Activated T-cell treated with anti-CD3 and anti-CD28 coated beads, Interleukin-2, amount 50 U/mL, for 4 hours (primary cell): ENCODE measurements around the gene RGSL1. TPM values are rescaled to one million over a fixed set of nuclear protein-coding genes. Genes with fewer than 3 reads are reported as not detected.

Experiments
- ATAC-seq, 2 donors: fragments of 200-7000 bp; cut with Tn5 transposase; one replicate each; pipeline ENCODE4 v1.10.0; 2021
- DNase-seq: peaks from one replicate; pipeline ENCODE4 v3.0.0-alpha.2; 2020
- H3K27me3 Mint-ChIP-seq: one replicate; pipeline ENCODE4 v1.8.0; 2021; ENCODE audit warnings: low read depth, mixed read lengths
- H3K36me3 Mint-ChIP-seq: one replicate; pipeline ENCODE4 v1.8.0; 2022; ENCODE audit warnings: mixed read lengths; ENCODE audit not compliant: insufficient read depth
- H3K4me1 Mint-ChIP-seq: one replicate; pipeline ENCODE4 v1.8.0; 2021; ENCODE audit warnings: low read depth, mixed read lengths
- H3K4me3 Mint-ChIP-seq: one replicate; pipeline ENCODE4 v1.8.0; 2021; ENCODE audit warnings: mild to moderate bottlenecking, moderate library complexity, mixed read lengths
- H3K9me3 Mint-ChIP-seq: one replicate; pipeline ENCODE4 v1.8.0; 2021; ENCODE audit warnings: mixed read lengths
- total RNA-seq, 3 donors: library from RNA; stranded (reverse); gene quantifications; one replicate each; pipeline ENCODE4 v1.2.1, GENCODE V29; 2021

The RGSL1 gene
- total RNA-seq, 3 donors from 2014 or later = not detected

- H3K36me3 Mint-ChIP-seq = peaks cover 41% of the 10 kb centered on the region
These were observed 124.2 kb downstream of the RGSL1 start for GRCh38 chr1:182574156-182574555.

GRCh38 chr1:182575540-182576149, 125.7 kb downstream of the RGSL1 start:
- ATAC-seq (no peak), DNase-seq (no peak)
- peaks cover 53% of the 10 kb centered on the region for H3K36me3 Mint-ChIP-seq
- peaks cover 15% of the 10 kb centered on the region for H3K4me1 Mint-ChIP-seq
- no peaks in the 10 kb centered on the region for H3K9me3 Mint-ChIP-seq
- no peaks in the 10 kb centered on the region for H3K27me3 Mint-ChIP-seq
- H3K4me3 Mint-ChIP-seq = no peak overlapping the region

More at GRCh38 chr1:182574156-182574555, 124.2 kb downstream of the RGSL1 start:
- Mint-ChIP-seq H3K4me3 (no peak overlapping the region), H3K9me3 (no peaks in the 10 kb centered on the region), H3K27me3 (no peaks in the 10 kb centered on the region), H3K4me1 (peaks cover 7% of the 10 kb centered on the region)
- DNase-seq (no peak), ATAC-seq (no peak)

DNA sequence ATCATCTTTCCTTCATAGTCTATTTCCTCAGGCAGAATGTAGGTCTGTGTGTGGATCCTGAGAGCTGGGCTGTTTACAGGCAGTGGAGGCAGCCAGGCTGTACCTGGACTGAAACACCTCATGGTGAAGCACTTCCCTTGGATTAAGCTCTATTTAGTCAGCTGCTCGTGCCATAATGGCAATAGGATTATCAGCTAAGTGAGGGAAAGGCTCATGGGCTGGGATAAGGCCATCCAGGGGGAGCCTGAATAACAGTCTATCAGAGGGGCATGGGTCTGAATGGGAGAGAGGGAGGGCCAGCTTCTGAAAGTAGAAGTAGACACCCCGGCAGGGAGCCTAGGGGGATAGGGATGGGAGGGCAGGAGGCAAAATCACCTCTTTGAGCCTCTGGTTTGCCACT, 130.8 kb downstream of the RGSL1 start:
- Mint-ChIP-seq H3K4me1 (peaks cover 54% of the 10 kb centered on the region), H3K27me3 (no peaks in the 10 kb centered on the region), H3K36me3 (peaks cover 51% of the 10 kb centered on the region), H3K4me3 (no peak overlapping the region), H3K9me3 (no peaks in the 10 kb centered on the region)
- no peak for DNase-seq
- no peak for ATAC-seq

- no peaks in the 10 kb centered on the region for H3K27me3 Mint-ChIP-seq
- peaks cover 40% of the 10 kb centered on the region for H3K36me3 Mint-ChIP-seq
- peak overlapping the region; percentile 29 for H3K4me3 Mint-ChIP-seq
- ATAC-seq = no peak
- no peak for DNase-seq
- peaks cover 78% of the 10 kb centered on the region for H3K4me1 Mint-ChIP-seq
- no peaks in the 10 kb centered on the region for H3K9me3 Mint-ChIP-seq
These were observed 134.8 kb downstream of the RGSL1 start for GRCh38 chr1:182584746-182585145.

GRCh38 chr1:182586380-182586779, 136.4 kb downstream of the RGSL1 start:
- peaks cover 26% of the 10 kb centered on the region for H3K36me3 Mint-ChIP-seq

GRCh38 chr1:182587093-182587492, 137.1 kb downstream of the RGSL1 start:
- H3K4me1 Mint-ChIP-seq = peaks cover 74% of the 10 kb centered on the region
- H3K9me3 Mint-ChIP-seq = no peaks in the 10 kb centered on the region
- peaks cover 23% of the 10 kb centered on the region for H3K36me3 Mint-ChIP-seq
- no peak overlapping the region for H3K4me3 Mint-ChIP-seq
- H3K27me3 Mint-ChIP-seq = no peaks in the 10 kb centered on the region
- ATAC-seq (no peak), DNase-seq (no peak)

More at GRCh38 chr1:182586380-182586779, 136.4 kb downstream of the RGSL1 start:
- no peak for DNase-seq
- no peak for ATAC-seq
- no peak overlapping the region for H3K4me3 Mint-ChIP-seq
- H3K9me3 Mint-ChIP-seq = no peaks in the 10 kb centered on the region
- peaks cover 75% of the 10 kb centered on the region for H3K4me1 Mint-ChIP-seq
- no peaks in the 10 kb centered on the region for H3K27me3 Mint-ChIP-seq

- peaks cover 16% of the 10 kb centered on the region for H3K36me3 Mint-ChIP-seq
- ATAC-seq = peak in 1 of 2 donors; percentile 20
- H3K4me3 Mint-ChIP-seq = peak overlapping the region; percentile 99
- peaks cover 66% of the 10 kb centered on the region for H3K4me1 Mint-ChIP-seq
- DNase-seq = no peak
- H3K27me3 Mint-ChIP-seq = no peaks in the 10 kb centered on the region
- H3K9me3 Mint-ChIP-seq = no peaks in the 10 kb centered on the region
These were observed 137.9 kb downstream of the RGSL1 start for GRCh38 chr1:182587666-182588499.

GRCh38 chr1:182588500-182589396, 138.8 kb downstream of the RGSL1 start, which contains the start of gene RNASEL:
Gene RNASEL, minus strand, starts transcription at chr1:182589256. Its CDS starts 2,450 bp downstream, at chr1:182586806.
- DNase-seq = peak; percentile 47
- H3K36me3 Mint-ChIP-seq = peaks cover 11% of the 10 kb centered on the region
- ATAC-seq = peak; percentile 90 to 92
- H3K4me3 Mint-ChIP-seq = peak within 1 kb of the TSS; percentile 99
- no peaks in the 10 kb centered on the region for H3K9me3 Mint-ChIP-seq
- H3K27me3 Mint-ChIP-seq = peaks cover 2% of the 10 kb centered on the region
- peaks cover 57% of the 10 kb centered on the region for H3K4me1 Mint-ChIP-seq

GRCh38 chr1:182589520-182589919, 139.6 kb downstream of the RGSL1 start:
- H3K36me3 Mint-ChIP-seq = peaks cover 11% of the 10 kb centered on the region
- no peak for ATAC-seq
- peak overlapping the region; percentile 99 for H3K4me3 Mint-ChIP-seq
- DNase-seq = no peak
- no peaks in the 10 kb centered on the region for H3K9me3 Mint-ChIP-seq
- H3K27me3 Mint-ChIP-seq = peaks cover 2% of the 10 kb centered on the region
- peaks cover 49% of the 10 kb centered on the region for H3K4me1 Mint-ChIP-seq

DNA sequence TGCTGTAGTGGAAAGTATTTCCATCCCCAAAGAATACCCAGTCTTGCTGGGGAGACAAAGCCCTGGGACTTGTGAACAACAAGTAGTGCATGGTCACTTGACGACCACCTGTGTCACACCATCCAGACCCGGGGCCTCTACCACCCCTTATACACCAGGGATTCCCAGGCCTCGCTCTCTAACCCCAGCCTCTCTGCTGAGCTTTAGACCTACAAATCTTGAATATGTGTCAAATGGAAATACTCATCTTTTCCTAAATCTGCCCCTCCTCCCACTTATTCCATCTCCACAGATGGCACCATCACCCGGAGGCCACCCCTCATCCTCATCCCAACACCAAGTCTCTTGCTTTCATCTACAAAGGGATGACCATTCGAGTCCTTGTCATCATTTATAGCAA, 140.0 kb downstream of the RGSL1 start:
- Mint-ChIP-seq H3K4me3 (peak overlapping the region; percentile 99), H3K36me3 (peaks cover 10% of the 10 kb centered on the region), H3K27me3 (peaks cover 2% of the 10 kb centered on the region), H3K9me3 (no peaks in the 10 kb centered on the region), H3K4me1 (peaks cover 45% of the 10 kb centered on the region)
- ATAC-seq = no peak
- no peak for DNase-seq

DNA sequence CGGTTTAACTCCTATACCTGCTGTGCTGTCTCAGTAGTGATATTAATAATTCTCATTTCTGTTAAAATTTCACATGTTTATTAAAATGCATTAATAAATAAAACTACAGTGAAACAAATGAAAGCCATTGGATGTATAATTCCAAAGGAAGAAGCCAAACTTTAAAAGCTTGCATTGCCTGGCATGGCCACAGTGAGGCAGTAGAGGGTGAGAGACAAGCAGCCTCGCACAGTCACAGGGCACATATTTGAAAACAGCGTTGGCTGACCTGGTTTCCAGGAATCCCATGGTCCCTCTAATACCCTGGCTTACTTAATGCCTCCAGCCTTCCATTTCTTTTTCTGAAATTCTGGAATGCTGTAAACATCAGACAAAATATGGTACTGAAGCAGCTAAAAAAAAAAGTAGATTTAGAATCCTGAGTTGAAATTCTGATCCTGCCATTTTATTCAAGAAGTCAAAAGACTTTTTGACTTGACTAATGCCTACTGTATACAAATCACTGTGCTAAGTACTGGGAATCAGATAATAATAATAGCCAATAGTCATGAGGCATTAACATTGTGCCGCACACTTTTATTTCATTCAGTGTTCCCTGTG, 145.8 kb downstream of the RGSL1 start:
- DNase-seq (peak; percentile 68), ATAC-seq (peak; percentile 63 to 80)
- H3K4me1 Mint-ChIP-seq = peaks cover 10% of the 10 kb centered on the region
- peaks cover 8% of the 10 kb centered on the region for H3K36me3 Mint-ChIP-seq
- no peaks in the 10 kb centered on the region for H3K9me3 Mint-ChIP-seq
- peaks cover 2% of the 10 kb centered on the region for H3K27me3 Mint-ChIP-seq
- H3K4me3 Mint-ChIP-seq = no peak overlapping the region

- peaks cover 8% of the 10 kb centered on the region for H3K36me3 Mint-ChIP-seq
- ATAC-seq (no peak), DNase-seq (no peak)
- H3K4me1 Mint-ChIP-seq = peaks cover 10% of the 10 kb centered on the region
- no peaks in the 10 kb centered on the region for H3K9me3 Mint-ChIP-seq
- H3K27me3 Mint-ChIP-seq = peaks cover 2% of the 10 kb centered on the region
- no peak overlapping the region for H3K4me3 Mint-ChIP-seq
These were observed 147.0 kb downstream of the RGSL1 start for GRCh38 chr1:182596934-182597333.

DNA sequence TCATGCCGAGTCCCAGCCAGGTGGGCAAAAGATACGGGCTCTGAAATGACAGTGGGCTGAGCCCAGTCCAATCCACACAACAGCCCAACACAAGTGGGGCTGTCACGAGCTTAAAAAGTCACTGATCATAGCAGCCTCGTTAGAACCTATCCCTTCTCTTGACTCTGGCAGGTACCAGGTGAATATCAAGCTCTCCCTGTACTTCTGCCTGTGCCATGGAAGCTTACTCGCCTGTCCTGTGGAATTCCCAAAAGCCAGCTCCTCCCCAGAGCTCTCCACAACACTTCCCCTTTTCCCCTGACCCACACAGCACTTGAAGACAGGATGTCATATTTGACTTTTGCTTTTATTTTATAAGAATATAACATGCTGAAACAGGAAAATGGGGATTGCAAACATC, 148.3 kb downstream of the RGSL1 start:
- peaks cover 11% of the 10 kb centered on the region for H3K36me3 Mint-ChIP-seq
- H3K4me1 Mint-ChIP-seq = peaks cover 13% of the 10 kb centered on the region
- no peak for ATAC-seq
- DNase-seq = no peak
- peaks cover 2% of the 10 kb centered on the region for H3K27me3 Mint-ChIP-seq
- H3K9me3 Mint-ChIP-seq = no peaks in the 10 kb centered on the region
- H3K4me3 Mint-ChIP-seq = no peak overlapping the region

DNA sequence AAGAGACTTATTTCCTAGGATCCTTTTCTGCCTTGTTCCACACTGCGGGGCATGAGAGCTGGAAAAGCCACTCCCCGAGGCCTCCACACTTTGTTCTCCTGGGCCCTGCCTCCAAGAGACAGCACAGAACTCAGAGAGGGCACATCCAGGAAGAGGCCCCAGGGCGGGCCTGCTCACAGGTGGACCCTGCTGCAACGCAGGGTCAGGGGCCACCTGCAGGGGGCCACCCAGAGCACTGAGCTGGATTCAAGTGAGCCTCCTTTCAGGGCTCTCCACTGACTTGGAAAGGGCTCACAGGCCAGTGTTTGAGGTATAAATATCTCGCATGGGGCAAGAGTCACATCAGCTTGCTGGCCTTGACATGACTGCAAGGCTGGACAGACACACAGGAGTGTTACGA, 149.4 kb downstream of the RGSL1 start:
- Mint-ChIP-seq H3K36me3 (peaks cover 11% of the 10 kb centered on the region), H3K27me3 (no peaks in the 10 kb centered on the region), H3K9me3 (no peaks in the 10 kb centered on the region), H3K4me3 (peak overlapping the region; percentile 62), H3K4me1 (peaks cover 20% of the 10 kb centered on the region)
- DNase-seq (no peak), ATAC-seq (no peak)
